HEK293 (cell line): ENCODE data around the gene KPNA4.

ENCODE experiments used
- CTCF ChIP-seq: fragments of 450-650 bp; formaldehyde crosslinking; IDR thresholded peaks from 2 replicates; pipeline ENCODE4 v1.5.1; 2016; ENCODE audit warnings: missing biosample characterization, missing genetic modification characterization
- PBX3 ChIP-seq: sonication (generic); formaldehyde crosslinking; IDR thresholded peaks from 2 replicates; pipeline ENCODE4 v1.8.1; 2022; ENCODE audit warnings: mild to moderate bottlenecking, moderate library complexity, missing genetic modification reagents
- PRDM10 ChIP-seq: fragments of 450-650 bp; formaldehyde crosslinking; IDR thresholded peaks from 2 replicates; pipeline ENCODE4 v1.5.1; 2016; ENCODE audit warnings: missing biosample characterization, missing genetic modification characterization
- SP2 ChIP-seq: fragments of 450-650 bp; formaldehyde crosslinking; IDR thresholded peaks from 2 replicates; pipeline ENCODE4 v1.5.1; 2016; ENCODE audit warnings: missing biosample characterization, missing genetic modification characterization
- ZBTB1 ChIP-seq: fragments of 450-650 bp; formaldehyde crosslinking; IDR thresholded peaks from 2 replicates; pipeline ENCODE4 v1.5.1; 2016; ENCODE audit warnings: missing biosample characterization, missing genetic modification characterization
- ZNF23 ChIP-seq: fragments of 450-650 bp; formaldehyde crosslinking; IDR thresholded peaks from 2 replicates; pipeline ENCODE4 v1.5.1; 2016; ENCODE audit warnings: missing biosample characterization, missing genetic modification characterization, borderline replicate concordance
- ZNF266 ChIP-seq: fragments of 450-650 bp; formaldehyde crosslinking; IDR thresholded peaks from 2 replicates; pipeline ENCODE4 v1.5.1; 2016; ENCODE audit warnings: missing biosample characterization, missing genetic modification characterization, low read depth
- ZNF449 ChIP-seq: fragments of 450-650 bp; formaldehyde crosslinking; IDR thresholded peaks from 2 replicates; pipeline ENCODE4 v1.5.1; 2017; ENCODE audit warnings: missing biosample characterization, mild to moderate bottlenecking, missing genetic modification characterization, moderate library complexity

GRCh38 chr3:160545504-160545871 is 19.9 kb downstream of the KPNA4 start:
- TF ChIP-seq PRDM10 (tag by site-specific recombination) (no peak), ZNF449 (tag by site-specific recombination) (no peak), PBX3 (CRISPR knock-in tag) (no peak), ZNF266 (tag by site-specific recombination) (no peak), ZBTB1 (tag by site-specific recombination) (no peak), ZNF23 (tag by site-specific recombination) (no peak), CTCF (tag by site-specific recombination) (no peak), SP2 (tag by site-specific recombination) (no peak)
